Adrenal gland (tissue), 5 donors: ENCODE measurements around the gene DSCAML1.

ENCODE experiments used
- CTCF ChIP-seq, 6 experiments: fragments of 450-650 bp in 4 of 6; fragments of 200-600 bp in 2 of 6; sonication (generic) in 1 of 6; IDR thresholded peaks; 1 replicate in 5 of 6; 2 replicates in 1 of 6; pipeline versions ENCODE4 v1.5.1 to v1.8.0; 2016 to 2021; ENCODE audit warnings: antibody characterized with exemption in 6 of 6, mild to moderate bottlenecking in 2 of 6, moderate library complexity in 1 of 6
- POLR2A ChIP-seq, 2 donors: fragments of 450-650 bp; IDR thresholded peaks; one replicate each; pipeline ENCODE4 v1.6.1; 2017; ENCODE audit warnings: antibody characterized with exemption in 2 of 2, mild to moderate bottlenecking in 2 of 2, moderate library complexity in 1 of 2
- donor health status: DM: no; HTN: no; CAD: no.

GRCh38 chr11:117489999-117490679 lies 306.9 kb downstream of the DSCAML1 start:
- TF ChIP-seq CTCF (IDR thresholded peaks at IDR 0.05) (no peak), POLR2A (IDR thresholded peaks at IDR 0.05) (no peak)
